GM23248 (cell line): Measurements from ENCODE around the gene TENT5C. TPM values are rescaled to one million over a fixed set of nuclear protein-coding genes. Genes with fewer than 3 reads are reported as not detected.

ENCODE experiments used
- DNase-seq: peaks from one replicate; pipeline ENCODE4 v3.0.0-alpha.2; 2015
- H2AFZ ChIP-seq: fragments of 200-600 bp; sonication (generic); 2 replicates; pipeline ENCODE4 v1.6.1; 2016; ENCODE audit warnings: antibody characterized with exemption
- H3F3A ChIP-seq: fragments of 200-600 bp; sonication (generic); 2 replicates; pipeline ENCODE4 v1.6.1; 2016; ENCODE audit warnings: mild to moderate bottlenecking, antibody characterized with exemption, mixed run types; ENCODE audit not compliant: insufficient read depth
- H3K27ac ChIP-seq: fragments of 200-600 bp; sonication (generic); 2 replicates; pipeline ENCODE4 v1.5.1; 2016; ENCODE audit warnings: mild to moderate bottlenecking
- H3K27me3 ChIP-seq: fragments of 200-600 bp; sonication (generic); replicated peaks from 2 replicates; pipeline ENCODE4 v1.6.1; 2016; ENCODE audit warnings: mild to moderate bottlenecking; ENCODE audit not compliant: insufficient read depth
- H3K36me3 ChIP-seq: fragments of 200-600 bp; sonication (generic); 2 replicates; pipeline ENCODE4 v1.6.1; 2016; ENCODE audit warnings: low read depth, mild to moderate bottlenecking
- H3K4me1 ChIP-seq: fragments of 200-600 bp; sonication (generic); 2 replicates; pipeline ENCODE4 v1.6.1; 2016; ENCODE audit warnings: mild to moderate bottlenecking; ENCODE audit not compliant: insufficient read depth
- H3K4me2 ChIP-seq: fragments of 200-600 bp; sonication (generic); one replicate; pipeline ENCODE4 v1.6.1; 2016; ENCODE audit warnings: mild to moderate bottlenecking; ENCODE audit not compliant: unreplicated experiment
- H3K4me3 ChIP-seq: fragments of 200-600 bp; sonication (generic); 2 replicates; pipeline ENCODE4 v1.5.1; 2016; ENCODE audit warnings: mild to moderate bottlenecking
- H3K79me2 ChIP-seq: fragments of 200-600 bp; sonication (generic); 2 replicates; pipeline ENCODE4 v1.6.1; 2016; ENCODE audit warnings: mild to moderate bottlenecking; ENCODE audit not compliant: insufficient read depth
- H3K9ac ChIP-seq: fragments of 200-600 bp; sonication (generic); 2 replicates; pipeline ENCODE4 v1.6.1; 2016; ENCODE audit warnings: mild to moderate bottlenecking
- H3K9me2 ChIP-seq: fragments of 200-600 bp; sonication (generic); 2 replicates; pipeline ENCODE4 v1.6.1; 2016; ENCODE audit warnings: mixed run types, mild to moderate bottlenecking, moderate library complexity; ENCODE audit not compliant: insufficient read depth
- H3K9me3 ChIP-seq: fragments of 200-600 bp; sonication (generic); one replicate; pipeline ENCODE4 v1.6.1; 2017; ENCODE audit warnings: low read depth
- H4K20me1 ChIP-seq: fragments of 200-600 bp; sonication (generic); 2 replicates; pipeline ENCODE4 v1.6.0; 2016; ENCODE audit not compliant: insufficient read depth
- EZH2 ChIP-seq: fragments of 200-600 bp; sonication (generic); IDR thresholded peaks from 2 replicates; pipeline ENCODE4 v1.6.1; 2018; ENCODE audit warnings: antibody characterized with exemption, mild to moderate bottlenecking; ENCODE audit not compliant: insufficient read depth, poor library complexity, severe bottlenecking
- EZH2phosphoT487 ChIP-seq: fragments of 200-600 bp; sonication (generic); IDR thresholded peaks from 2 replicates; pipeline ENCODE4 v1.6.1; 2018; ENCODE audit warnings: antibody characterized with exemption, moderate library complexity, mild to moderate bottlenecking, low read depth; ENCODE audit not compliant: insufficient read depth
- WGBS, 2 experiments: methylation state at CpG; one replicate each; pipeline ENCODE4 v1.1.6; 2015 to 2017; ENCODE audit warnings: low lambda C conversion rate in 2 of 2, low coverage in 1 of 2; ENCODE audit errors: missing lambda C conversion rate in 2 of 2; 5-methylcytosine and 5-hydroxymethylcytosine counted together
- in situ Hi-C: fragments of 300-500 bp; cut with MboI; formaldehyde crosslinking; loops from 2 replicates; pipeline ENCODE4 v1.15.0; 2020
- polyA plus RNA-seq: library from polyadenylated mRNA; unstranded; fragments of >200 nt; fragmentation: Nextera tagmentation; extraction: Ambion mirVana; gene quantifications from 2 replicates; pipeline ENCODE4 v1.2.1, GENCODE V29; 2016
- total RNA-seq: library from RNA; depleted of rRNA; stranded (reverse); fragments of >200 nt; shearing (Covaris generic); gene quantifications from 2 replicates; pipeline ENCODE4 v1.2.3, GENCODE V29; 2014

TENT5C gene
- total and polyA plus RNA-seq, 2 experiments from 2014 or later = 0.20 TPM; not detected in 1

DNA sequence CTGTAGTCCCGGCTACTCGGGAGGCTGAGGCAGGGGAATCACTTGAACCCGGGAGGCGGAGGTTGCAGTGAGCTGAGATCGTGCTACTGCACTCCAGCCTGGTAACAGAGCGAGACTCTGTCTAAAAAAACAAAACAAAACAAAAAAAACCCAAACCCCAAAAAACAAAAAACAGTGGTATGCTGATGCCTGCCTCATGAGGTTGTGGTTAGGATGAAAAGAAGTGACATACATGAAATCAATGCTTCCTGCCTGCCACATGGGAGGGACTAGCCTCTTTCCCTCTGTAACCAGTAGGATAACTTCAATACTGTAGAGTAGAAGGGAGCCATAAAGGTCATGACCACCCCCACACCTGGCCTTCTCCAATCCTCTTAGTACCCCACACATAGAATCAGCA lies 55.2 kb downstream of the TENT5C start:
- no peak overlapping the region for H3K4me2 ChIP-seq

DNA sequence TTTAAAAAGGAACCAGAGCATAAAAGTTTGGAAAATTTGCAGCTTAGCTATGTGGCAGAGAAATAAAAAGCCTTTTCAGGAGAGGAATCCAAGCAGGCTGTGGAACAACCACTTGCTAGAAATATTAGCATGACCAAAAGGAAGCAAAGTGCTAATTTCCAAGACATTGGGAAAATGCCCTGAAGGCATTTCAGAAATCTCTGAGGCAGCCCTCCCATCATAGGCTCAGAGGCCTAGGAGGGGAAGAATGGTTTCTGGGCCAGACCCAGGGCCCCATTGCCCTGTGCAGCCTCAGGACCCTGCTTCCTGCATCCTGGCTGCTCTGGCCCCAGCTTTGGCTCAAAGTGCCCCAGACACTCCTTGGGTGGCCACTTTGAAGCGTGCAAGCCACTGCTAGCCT lies 56.8 kb downstream of the TENT5C start:
- in situ Hi-C loops = no loop called here
- Histone ChIP-seq H3K27me3 (no peaks in the 10 kb centered on the region), H3K4me3 (no peak overlapping the region), H3F3A (no peaks in the 10 kb centered on the region), H2AFZ (no peak overlapping the region), H3K79me2 (no peaks in the 10 kb centered on the region), H3K9me3 (no peaks in the 10 kb centered on the region), H3K27ac (no peak overlapping the region), H3K36me3 (no peaks in the 10 kb centered on the region), H3K4me1 (no peaks in the 10 kb centered on the region), H3K9me2 (no peaks in the 10 kb centered on the region), H3K9ac (no peak overlapping the region), H4K20me1 (no peaks in the 10 kb centered on the region), H3K4me2 (no peak overlapping the region)
- no peak for DNase-seq
- 67 to 80% methylated on average over 1 of the region's 1 CpG for WGBS, 2 experiments
- TF ChIP-seq EZH2phosphoT487 (no peak), EZH2 (no peak)

More for the DNA sequence above, 55.2 kb downstream of the TENT5C start:
- Histone ChIP-seq H3K9me3 (no peaks in the 10 kb centered on the region), H3K9me2 (no peaks in the 10 kb centered on the region), H3K79me2 (no peaks in the 10 kb centered on the region), H3F3A (no peaks in the 10 kb centered on the region), H3K4me3 (no peak overlapping the region), H3K27ac (no peak overlapping the region), H3K27me3 (no peaks in the 10 kb centered on the region), H3K9ac (no peak overlapping the region), H3K4me1 (no peaks in the 10 kb centered on the region; the same call in 1 of the 2 replicates), H4K20me1 (no peaks in the 10 kb centered on the region), H2AFZ (no peak overlapping the region), H3K36me3 (no peaks in the 10 kb centered on the region)
- WGBS, 2 experiments = 86 to 90% methylated on average over 6 of the region's 6 CpGs
- DNase-seq = no peak
- in situ Hi-C loops = no loop called here
- TF ChIP-seq EZH2 (no peak), EZH2phosphoT487 (no peak)

DNA sequence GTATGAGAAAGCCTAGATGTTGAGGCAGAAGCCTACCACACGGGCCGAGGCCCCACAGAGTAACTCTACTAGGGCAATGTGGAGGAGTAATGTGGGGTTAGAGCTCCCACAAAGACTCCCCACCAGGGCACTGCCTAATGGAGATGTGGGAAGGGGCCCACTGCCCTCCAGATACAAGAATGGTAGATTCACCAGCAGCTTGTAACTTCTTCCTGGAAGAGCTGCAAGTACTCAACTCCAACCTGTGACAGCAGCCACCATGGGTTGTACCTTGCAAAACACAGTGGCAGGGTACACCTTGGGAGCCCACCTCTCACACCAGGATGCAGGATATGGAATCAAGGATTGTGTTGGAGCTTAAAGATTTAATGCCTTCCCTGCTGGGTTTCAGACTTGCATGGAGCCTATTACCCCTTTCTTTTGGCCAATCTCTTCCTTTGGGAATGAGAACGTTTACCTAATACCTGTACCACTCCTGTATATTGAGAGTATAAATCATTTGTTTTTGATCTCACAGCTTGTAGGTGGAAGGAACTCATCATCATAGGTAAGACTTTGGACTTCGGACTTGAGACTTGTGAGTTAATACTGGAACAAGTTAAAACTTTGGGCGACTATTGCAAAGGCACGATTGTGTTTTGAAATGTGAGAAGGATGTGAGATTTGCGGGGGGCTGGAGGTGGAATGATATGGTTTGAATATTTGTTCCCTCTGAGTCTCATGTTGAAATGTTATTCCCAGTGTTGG lies 57.5 kb downstream of the TENT5C start:
- no peaks in the 10 kb centered on the region for H3K4me1 ChIP-seq

DNA sequence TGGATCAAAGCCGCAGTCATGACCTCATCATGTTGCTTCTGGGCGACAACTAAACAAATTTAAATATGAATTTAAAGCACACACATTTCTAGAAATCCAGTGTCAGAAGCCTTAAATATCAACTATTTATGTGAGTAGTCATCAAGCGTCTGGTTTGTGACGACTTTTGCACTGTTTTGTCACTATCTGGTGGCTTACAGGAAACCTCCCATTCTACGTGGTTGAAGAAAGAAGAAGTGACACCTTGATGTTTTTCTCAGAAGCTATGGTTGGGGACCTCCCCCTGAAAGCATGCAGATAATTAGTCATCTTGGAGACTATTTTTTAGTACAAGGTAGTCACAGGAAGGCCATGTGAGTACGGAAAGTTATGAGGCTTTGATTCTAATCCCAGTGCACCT lies 58.5 kb downstream of the TENT5C start:
- in situ Hi-C loops = no loop called here
- Histone ChIP-seq H3K9me2 (no peaks in the 10 kb centered on the region), H3K27me3 (no peaks in the 10 kb centered on the region)

More for the DNA sequence above, 57.5 kb downstream of the TENT5C start:
- no peaks in the 10 kb centered on the region for H3K27me3 ChIP-seq
- H3K4me2 ChIP-seq = no peak overlapping the region
- H3K4me3 ChIP-seq = no peak overlapping the region
- H3K36me3 ChIP-seq = no peaks in the 10 kb centered on the region
- WGBS, 2 experiments = 88% methylated on average over 7 of the region's 7 CpGs
- no peaks in the 10 kb centered on the region for H4K20me1 ChIP-seq
- no peaks in the 10 kb centered on the region for H3K9me3 ChIP-seq
- H3K9ac ChIP-seq = no peak overlapping the region
- no peak for TF ChIP-seq EZH2phosphoT487
- TF ChIP-seq EZH2 = no peak
- no peak for DNase-seq
- H3K9me2 ChIP-seq = no peaks in the 10 kb centered on the region
- no peak overlapping the region for H2AFZ ChIP-seq
- in situ Hi-C loops = no loop called here
- H3K79me2 ChIP-seq = no peaks in the 10 kb centered on the region
- H3K27ac ChIP-seq = no peak overlapping the region
- no peaks in the 10 kb centered on the region for H3F3A ChIP-seq

More for the DNA sequence above, 58.5 kb downstream of the TENT5C start:
- H3K4me2 ChIP-seq = no peak overlapping the region
- H3K36me3 ChIP-seq = no peaks in the 10 kb centered on the region
- H3K9ac ChIP-seq = no peak overlapping the region
- H2AFZ ChIP-seq = no peak overlapping the region
- no peak overlapping the region for H3K27ac ChIP-seq
- no peaks in the 10 kb centered on the region for H3K4me1 ChIP-seq
- H4K20me1 ChIP-seq = no peaks in the 10 kb centered on the region
- WGBS, 2 experiments = 86 to 87% methylated on average over 6 of the region's 6 CpGs
- no peak for TF ChIP-seq EZH2
- TF ChIP-seq EZH2phosphoT487 = no peak
- H3F3A ChIP-seq = no peaks in the 10 kb centered on the region
- no peaks in the 10 kb centered on the region for H3K9me3 ChIP-seq
- DNase-seq = no peak
- H3K4me3 ChIP-seq = no peak overlapping the region
- no peaks in the 10 kb centered on the region for H3K79me2 ChIP-seq
